WTC11 (cell line): ENCODE data around the gene LTBP2.

Experiments used
- E2F1 ChIP-seq: sonication (generic); formaldehyde crosslinking; IDR thresholded peaks from 2 replicates; pipeline ENCODE4 v1.8.0; 2022; ENCODE audit warnings: mild to moderate bottlenecking, missing genetic modification reagents
- USF1 ChIP-seq: sonication (generic); formaldehyde crosslinking; IDR thresholded peaks from 2 replicates; pipeline ENCODE4 v1.8.0; 2022; ENCODE audit warnings: mild to moderate bottlenecking, missing genetic modification reagents
- ZBTB43 ChIP-seq: sonication (generic); formaldehyde crosslinking; IDR thresholded peaks from 2 replicates; pipeline ENCODE4 v1.8.1; 2023; ENCODE audit warnings: mild to moderate bottlenecking, missing genetic modification reagents
- TF ChIP-seq, protein P1 (sequence below): fragments of 200-600 bp; IDR thresholded peaks from 2 replicates; pipeline ENCODE4 v1.8.0; 2022; ENCODE audit warnings: antibody characterized with exemption
- TF ChIP-seq, protein P2 (sequence below): fragments of 250-450 bp; sonication (Bioruptor Pico); IDR thresholded peaks from 2 replicates; pipeline ENCODE4 v1.8.0; 2021; ENCODE audit warnings: mild to moderate bottlenecking

DNA sequence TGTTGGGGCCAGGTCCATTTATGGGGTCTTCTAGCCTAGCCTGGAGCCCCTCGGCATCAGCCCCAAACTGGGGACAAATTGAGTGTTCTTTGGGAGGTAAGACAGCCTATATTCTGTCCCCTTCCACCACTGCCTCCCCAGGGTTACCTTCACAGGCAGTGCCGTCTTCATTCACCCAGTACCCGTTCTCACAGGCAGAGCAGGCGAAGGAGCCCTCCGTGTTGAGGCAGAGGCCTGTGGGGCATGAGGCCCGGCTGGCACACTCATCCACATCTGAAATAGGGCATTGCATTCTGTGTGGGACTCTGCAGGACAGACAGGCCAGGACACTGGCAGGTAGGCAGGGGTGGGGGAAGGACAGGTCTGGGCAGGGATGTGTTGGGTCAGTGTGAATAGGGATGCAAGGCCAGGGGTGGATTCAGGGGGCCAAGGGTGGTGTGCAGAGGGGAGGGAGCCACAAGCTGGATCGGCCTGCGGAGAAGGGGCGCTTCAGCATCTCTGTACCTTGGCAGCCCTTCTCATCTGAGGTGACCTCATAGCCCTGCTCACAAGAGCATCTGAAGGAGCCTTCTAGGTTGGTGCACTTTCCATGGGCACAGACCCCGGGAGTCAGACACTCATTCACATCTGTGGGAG is 102.3 kb downstream of the LTBP2 start:
- TF ChIP-seq, protein P1, sequence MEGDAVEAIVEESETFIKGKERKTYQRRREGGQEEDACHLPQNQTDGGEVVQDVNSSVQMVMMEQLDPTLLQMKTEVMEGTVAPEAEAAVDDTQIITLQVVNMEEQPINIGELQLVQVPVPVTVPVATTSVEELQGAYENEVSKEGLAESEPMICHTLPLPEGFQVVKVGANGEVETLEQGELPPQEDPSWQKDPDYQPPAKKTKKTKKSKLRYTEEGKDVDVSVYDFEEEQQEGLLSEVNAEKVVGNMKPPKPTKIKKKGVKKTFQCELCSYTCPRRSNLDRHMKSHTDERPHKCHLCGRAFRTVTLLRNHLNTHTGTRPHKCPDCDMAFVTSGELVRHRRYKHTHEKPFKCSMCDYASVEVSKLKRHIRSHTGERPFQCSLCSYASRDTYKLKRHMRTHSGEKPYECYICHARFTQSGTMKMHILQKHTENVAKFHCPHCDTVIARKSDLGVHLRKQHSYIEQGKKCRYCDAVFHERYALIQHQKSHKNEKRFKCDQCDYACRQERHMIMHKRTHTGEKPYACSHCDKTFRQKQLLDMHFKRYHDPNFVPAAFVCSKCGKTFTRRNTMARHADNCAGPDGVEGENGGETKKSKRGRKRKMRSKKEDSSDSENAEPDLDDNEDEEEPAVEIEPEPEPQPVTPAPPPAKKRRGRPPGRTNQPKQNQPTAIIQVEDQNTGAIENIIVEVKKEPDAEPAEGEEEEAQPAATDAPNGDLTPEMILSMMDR = no peak
- TF ChIP-seq USF1 (CRISPR knock-in tag) (no peak), ZBTB43 (CRISPR knock-in tag) (no peak), E2F1 (no peak)
- TF ChIP-seq, protein P2, sequence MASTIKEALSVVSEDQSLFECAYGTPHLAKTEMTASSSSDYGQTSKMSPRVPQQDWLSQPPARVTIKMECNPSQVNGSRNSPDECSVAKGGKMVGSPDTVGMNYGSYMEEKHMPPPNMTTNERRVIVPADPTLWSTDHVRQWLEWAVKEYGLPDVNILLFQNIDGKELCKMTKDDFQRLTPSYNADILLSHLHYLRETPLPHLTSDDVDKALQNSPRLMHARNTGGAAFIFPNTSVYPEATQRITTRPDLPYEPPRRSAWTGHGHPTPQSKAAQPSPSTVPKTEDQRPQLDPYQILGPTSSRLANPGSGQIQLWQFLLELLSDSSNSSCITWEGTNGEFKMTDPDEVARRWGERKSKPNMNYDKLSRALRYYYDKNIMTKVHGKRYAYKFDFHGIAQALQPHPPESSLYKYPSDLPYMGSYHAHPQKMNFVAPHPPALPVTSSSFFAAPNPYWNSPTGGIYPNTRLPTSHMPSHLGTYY (CRISPR knock-in tag) = no peak
